Mesenchymal stem cell (in vitro differentiated cells and primary cell): ENCODE data around the gene KCTD2.

Source experiments
- DNase-seq: peaks from one replicate; pipeline ENCODE4 v3.0.0-alpha.2; 2013
- H2AFZ ChIP-seq: one replicate; pipeline ENCODE4 v1.6.1; 2013; ENCODE audit warnings: low read depth, mild to moderate bottlenecking, control low read depth, inconsistent platforms, low read length, moderate library complexity
- H2AK5ac ChIP-seq: 2 replicates; pipeline ENCODE4 v1.6.1; 2013; ENCODE audit warnings: low read length, moderate library complexity, mild to moderate bottlenecking, inconsistent platforms; ENCODE audit not compliant: severe bottlenecking
- H2BK120ac ChIP-seq: one replicate; pipeline ENCODE4 v1.6.1; 2013; ENCODE audit warnings: low read depth, mild to moderate bottlenecking, inconsistent platforms, low read length, moderate library complexity
- H2BK12ac ChIP-seq, 2 experiments: one replicate each; pipeline ENCODE4 v1.6.1; 2013; ENCODE audit warnings: inconsistent platforms in 2 of 2, low read length in 2 of 2, mild to moderate bottlenecking in 2 of 2, moderate library complexity in 2 of 2, control low read depth in 1 of 2
- H2BK15ac ChIP-seq: one replicate; pipeline ENCODE4 v1.6.1; 2013; ENCODE audit warnings: mild to moderate bottlenecking, low read depth, inconsistent platforms; ENCODE audit not compliant: poor library complexity, severe bottlenecking
- H2BK5ac ChIP-seq: 2 replicates; pipeline ENCODE4 v1.6.1; 2013; ENCODE audit warnings: low read depth, mild to moderate bottlenecking, low read length, control low read depth, inconsistent platforms; ENCODE audit not compliant: poor library complexity, severe bottlenecking
- H3K14ac ChIP-seq, 2 experiments: one replicate each; pipeline ENCODE4 v1.6.1; 2013; ENCODE audit warnings: inconsistent platforms in 2 of 2, low read length in 2 of 2, control low read depth in 1 of 2, mild to moderate bottlenecking in 1 of 2, moderate library complexity in 1 of 2
- H3K18ac ChIP-seq, 2 experiments: one replicate each; pipeline ENCODE4 v1.6.1; 2013; ENCODE audit warnings: inconsistent platforms in 2 of 2, low read length in 2 of 2, control low read depth in 1 of 2, low read depth in 1 of 2, mild to moderate bottlenecking in 1 of 2
- H3K23ac ChIP-seq, 2 experiments: one replicate each; pipeline ENCODE4 v1.6.1; 2013; ENCODE audit warnings: inconsistent platforms in 2 of 2, low read length in 2 of 2, mild to moderate bottlenecking in 2 of 2, moderate library complexity in 2 of 2, control low read depth in 1 of 2
- H3K27ac ChIP-seq: 2 replicates; pipeline ENCODE4 v1.5.1; 2013; ENCODE audit warnings: mild to moderate bottlenecking, moderate library complexity, low read length, control low read depth, inconsistent platforms; ENCODE audit not compliant: poor library complexity, severe bottlenecking
- H3K27me3 ChIP-seq, 2 experiments: 2 replicates each; pipeline versions ENCODE4 v1.6.1 to v1.7.0; 2013; ENCODE audit warnings: low read length in 2 of 2, mild to moderate bottlenecking in 2 of 2, moderate library complexity in 2 of 2, control low read depth in 1 of 2, inconsistent platforms in 1 of 2; ENCODE audit not compliant: control insufficient read depth in 1 of 2, insufficient read depth in 1 of 2
- H3K36me3 ChIP-seq, 2 experiments: 2 replicates each; pipeline versions ENCODE4 v1.6.1 to v1.7.0; 2013; ENCODE audit warnings: low read length in 2 of 2, control low read depth in 1 of 2, inconsistent platforms in 1 of 2, low read depth in 1 of 2, mild to moderate bottlenecking in 1 of 2; ENCODE audit not compliant: insufficient read depth in 2 of 2, control insufficient read depth in 1 of 2
- H3K4ac ChIP-seq, 2 experiments: one replicate each; pipeline ENCODE4 v1.6.1; 2013; ENCODE audit warnings: inconsistent platforms in 2 of 2, low read length in 2 of 2, mild to moderate bottlenecking in 2 of 2, moderate library complexity in 2 of 2, control low read depth in 1 of 2, low read depth in 1 of 2
- H3K4me1 ChIP-seq: 2 replicates; pipeline ENCODE4 v1.6.1; 2013; ENCODE audit warnings: low read depth, low read length, control low read depth; ENCODE audit not compliant: control insufficient read depth, insufficient read depth
- H3K4me2 ChIP-seq: 2 replicates; pipeline ENCODE4 v1.6.1; 2013; ENCODE audit warnings: low read length, mild to moderate bottlenecking, inconsistent platforms; ENCODE audit not compliant: poor library complexity, severe bottlenecking
- H3K4me3 ChIP-seq, 2 experiments: 2 replicates each; pipeline versions ENCODE4 v1.5.1 to v1.7.0; 2013; ENCODE audit warnings: low read length in 2 of 2, mild to moderate bottlenecking in 2 of 2, control low read depth in 1 of 2, low read depth in 1 of 2; ENCODE audit not compliant: insufficient read depth in 1 of 2
- H3K79me1 ChIP-seq: replicated peaks from 2 replicates; pipeline ENCODE4 v1.6.1; 2013; ENCODE audit warnings: mild to moderate bottlenecking, control low read depth, low read length, inconsistent platforms; ENCODE audit not compliant: poor library complexity, severe bottlenecking
- H3K9ac ChIP-seq: 2 replicates; pipeline ENCODE4 v1.7.0; 2013; ENCODE audit warnings: mild to moderate bottlenecking, low read length, moderate library complexity
- H3K9me3 ChIP-seq: 2 replicates; pipeline ENCODE4 v1.7.0; 2013; ENCODE audit warnings: mild to moderate bottlenecking, low read length; ENCODE audit not compliant: control insufficient read depth
- H4K8ac ChIP-seq: one replicate; pipeline ENCODE4 v1.6.1; 2013; ENCODE audit warnings: inconsistent platforms, mild to moderate bottlenecking, low read length, moderate library complexity
- H4K91ac ChIP-seq: one replicate; pipeline ENCODE4 v1.6.1; 2013; ENCODE audit warnings: mild to moderate bottlenecking, low read length, inconsistent platforms
- WGBS: methylation state at CpG from one replicate; pipeline ENCODE4 v1.1.7; 2013; ENCODE audit warnings: mixed read lengths; 5-methylcytosine and 5-hydroxymethylcytosine counted together

The KCTD2 gene

DNA sequence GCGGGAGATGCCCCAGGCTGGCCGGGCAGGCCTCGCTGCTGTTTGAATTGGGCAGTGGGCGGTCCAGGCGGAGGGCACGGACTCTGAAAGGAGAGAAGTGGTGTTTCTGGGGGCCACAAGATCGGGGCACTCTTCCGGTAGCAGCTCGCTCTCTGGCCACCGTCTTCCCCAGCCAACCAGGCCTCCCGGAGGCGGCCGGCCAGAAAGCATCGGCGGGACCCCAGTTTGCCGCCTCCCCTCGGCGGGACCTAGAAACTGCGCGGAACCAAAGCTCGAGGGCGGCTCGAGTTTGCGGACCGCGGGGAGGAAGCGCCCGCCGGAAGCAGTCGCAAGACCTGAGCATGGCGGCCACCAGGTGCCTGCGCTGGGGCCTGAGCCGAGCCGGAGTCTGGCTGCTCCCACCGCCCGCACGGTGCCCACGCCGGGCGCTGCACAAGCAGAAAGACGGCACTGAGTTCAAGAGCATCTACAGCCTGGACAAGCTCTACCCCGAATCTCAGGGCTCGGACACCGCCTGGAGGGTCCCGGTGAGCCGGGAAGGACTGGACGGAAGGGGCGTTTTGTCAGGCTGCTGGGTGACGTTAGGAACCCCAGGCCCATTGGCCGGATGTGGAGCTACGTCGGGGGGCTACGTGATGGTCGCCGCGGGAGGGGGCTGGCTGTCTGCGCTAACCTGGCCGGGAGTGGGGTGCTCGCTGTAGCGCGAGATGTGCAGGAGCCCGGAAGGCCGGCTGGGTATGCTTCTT lies 34.5 kb upstream of the KCTD2 start, which contains the start of gene MRPL58:
Gene MRPL58, plus strand, starts transcription at position 325 of the 746 bp plus-strand sequence. Its CDS starts 17 bp downstream, at position 342.
- Histone ChIP-seq H4K8ac (peak within 1 kb of the TSS; percentile 99), H3K14ac (peak within 1 kb of the TSS in 1 of 2 experiments; percentile 97), H3K27ac (peak within 1 kb of the TSS; percentile 92), H3K23ac (peak within 1 kb of the TSS in 1 of 2 experiments; percentile 94), H3K4me1 (peaks cover 12% of the 10 kb centered on the region), H3K36me3 (peaks cover 7% of the 10 kb centered on the region in 2 experiments), H4K91ac (peak within 1 kb of the TSS; percentile 91), H3K9me3 (no peaks in the 10 kb centered on the region), H2BK120ac (peak within 1 kb of the TSS; percentile 27), H3K4me2 (peak within 1 kb of the TSS; percentile 91), H2BK15ac (peak within 1 kb of the TSS; percentile 63), H2BK12ac (no peak within 1 kb of the TSS), H3K27me3 (no peaks in the 10 kb centered on the region), H3K4me3 (peak within 1 kb of the TSS; percentile 82 to 93), H2AFZ (peak within 1 kb of the TSS; percentile 90), H2BK5ac (peak within 1 kb of the TSS; percentile 46), H3K9ac (peak within 1 kb of the TSS; percentile 98), H3K4ac (peak within 1 kb of the TSS; percentile 84 to 96), H2AK5ac (peak within 1 kb of the TSS; percentile 44), H3K18ac (peak within 1 kb of the TSS; percentile 91 to 98), H3K79me1 (peaks cover 20% of the 10 kb centered on the region)
- WGBS, result 3% methylated on average over 63 of the region's 63 CpGs
- DNase-seq, result peak; percentile 87

DNA sequence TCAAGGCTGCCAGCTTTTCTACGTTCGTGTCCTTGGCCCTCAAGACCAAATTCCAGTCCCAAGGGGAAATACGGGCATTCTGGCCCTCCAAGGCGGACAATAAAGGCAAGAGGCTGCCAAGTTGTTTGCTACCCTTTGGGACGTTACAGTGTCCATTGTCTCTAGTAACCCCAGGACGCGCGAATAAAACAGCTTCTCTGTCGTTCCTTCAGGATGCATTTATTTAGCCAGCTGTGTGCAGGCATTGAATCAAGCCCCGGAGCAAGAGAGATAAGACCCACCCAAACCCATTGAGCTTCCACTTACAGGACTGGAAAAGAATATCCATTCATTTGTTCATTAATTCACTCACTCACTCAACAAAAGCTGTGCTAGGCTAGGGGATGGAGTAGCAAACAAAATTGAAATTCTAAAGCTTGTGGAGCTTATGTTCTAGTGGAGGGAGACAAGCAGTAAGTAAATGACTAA lies 33.9 kb upstream of the KCTD2 start:
- Histone ChIP-seq H3K4me3 (peak overlapping the region; percentile 82 to 93), H3K9me3 (no peaks in the 10 kb centered on the region), H2BK120ac (no peak overlapping the region), H3K14ac (peak overlapping the region in 1 of 2 experiments; percentile 19), H4K8ac (peak overlapping the region; percentile 99), H2AFZ (no peak overlapping the region), H2BK5ac (no peak overlapping the region), H3K23ac (peak overlapping the region in 1 of 2 experiments; percentile 94), H4K91ac (no peak overlapping the region), H3K79me1 (peaks cover 21% of the 10 kb centered on the region), H3K4me1 (peaks cover 12% of the 10 kb centered on the region), H3K4me2 (peak overlapping the region; percentile 91), H3K27ac (peak overlapping the region; percentile 92), H3K9ac (peak overlapping the region; percentile 98), H2BK12ac (no peak overlapping the region), H2BK15ac (peak overlapping the region; percentile 63), H3K36me3 (peaks cover 7% of the 10 kb centered on the region in 2 experiments), H2AK5ac (no peak overlapping the region), H3K4ac (peak overlapping the region; percentile 84 to 96), H3K18ac (peak overlapping the region; percentile 38 to 91), H3K27me3 (no peaks in the 10 kb centered on the region)
- DNase-seq, result no peak
- 1% methylated on average over 10 of the region's 10 CpGs for WGBS

DNA sequence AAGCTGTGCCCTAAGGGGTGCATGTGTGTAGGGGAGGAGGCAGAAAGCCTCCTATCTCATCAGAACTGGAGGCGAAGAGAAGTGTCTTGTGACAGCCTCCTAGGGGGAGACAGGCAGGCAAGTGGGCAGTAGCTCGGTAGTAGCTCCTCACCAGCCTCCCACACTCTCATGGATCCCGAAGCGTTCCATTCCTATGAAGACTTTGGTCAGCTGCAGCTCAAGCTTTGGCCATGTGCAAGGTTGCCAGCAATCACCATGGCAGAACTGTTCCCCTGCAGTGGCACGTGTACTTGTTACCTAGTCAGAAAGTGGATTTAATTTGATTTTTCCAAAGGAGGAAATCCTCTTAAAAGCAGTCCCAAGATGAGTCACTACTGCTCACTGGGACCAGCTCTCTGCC lies 27.9 kb upstream of the KCTD2 start:
- Histone ChIP-seq H2AK5ac (no peak overlapping the region), H2AFZ (no peak overlapping the region), H4K8ac (no peak overlapping the region), H3K4ac (no peak overlapping the region), H3K18ac (no peak overlapping the region), H3K36me3 (peaks cover 44 to 52% of the 10 kb centered on the region in 2 experiments), H3K79me1 (peaks cover 23% of the 10 kb centered on the region), H2BK12ac (no peak overlapping the region), H3K4me1 (peaks cover 1% of the 10 kb centered on the region), H2BK15ac (no peak overlapping the region), H3K27ac (no peak overlapping the region), H3K14ac (no peak overlapping the region), H3K9ac (no peak overlapping the region), H2BK120ac (no peak overlapping the region), H4K91ac (no peak overlapping the region), H3K4me3 (no peak overlapping the region), H3K27me3 (no peaks in the 10 kb centered on the region), H2BK5ac (no peak overlapping the region), H3K23ac (no peak overlapping the region), H3K9me3 (no peaks in the 10 kb centered on the region), H3K4me2 (no peak overlapping the region)
- WGBS, result 97% methylated on average over 5 of the region's 5 CpGs
- no peak for DNase-seq

GRCh38 chr17:75019710-75020109 lies 27.3 kb upstream of the KCTD2 start:
- H4K91ac ChIP-seq, result no peak overlapping the region
- no peak overlapping the region for H3K27ac ChIP-seq
- no peak overlapping the region for H2BK15ac ChIP-seq
- peaks cover 44 to 52% of the 10 kb centered on the region in 2 experiments for H3K36me3 ChIP-seq
- no peak overlapping the region for H3K4ac ChIP-seq
- H2AK5ac ChIP-seq, result no peak overlapping the region
- no peak overlapping the region for H2BK12ac ChIP-seq
- no peak overlapping the region for H3K18ac ChIP-seq
- no peak overlapping the region for H2BK5ac ChIP-seq
- H3K4me2 ChIP-seq, result no peak overlapping the region
- H3K14ac ChIP-seq, result no peak overlapping the region
- no peak overlapping the region for H4K8ac ChIP-seq
- no peak overlapping the region for H3K4me3 ChIP-seq
- no peak overlapping the region for H2BK120ac ChIP-seq
- H3K9me3 ChIP-seq, result no peaks in the 10 kb centered on the region
- H3K79me1 ChIP-seq, result peaks cover 21% of the 10 kb centered on the region
- WGBS, result 93% methylated on average over 2 of the region's 3 CpGs
- no peak for DNase-seq
- no peak overlapping the region for H3K23ac ChIP-seq
- no peaks in the 10 kb centered on the region for H3K27me3 ChIP-seq
- no peak overlapping the region for H3K9ac ChIP-seq
- H2AFZ ChIP-seq, result no peak overlapping the region
- peaks cover 1% of the 10 kb centered on the region for H3K4me1 ChIP-seq
